Lower leg skin (tissue), 3 donors: ENCODE data around the gene POC1B.

Experiments
- POLR2A ChIP-seq, 2 donors: fragments of 450-650 bp; IDR thresholded peaks; one replicate each; pipeline ENCODE4 v1.6.1; 2016 to 2017; ENCODE audit warnings: antibody characterized with exemption in 2 of 2, mild to moderate bottlenecking in 1 of 2, moderate library complexity in 1 of 2
- TF ChIP-seq, protein P1 (sequence below), 3 donors: fragments of 450-650 bp; IDR thresholded peaks; one replicate each; pipeline ENCODE4 v1.5.1; 2016; ENCODE audit warnings: antibody characterized with exemption in 3 of 3, mild to moderate bottlenecking in 3 of 3, moderate library complexity in 2 of 3

DNA sequence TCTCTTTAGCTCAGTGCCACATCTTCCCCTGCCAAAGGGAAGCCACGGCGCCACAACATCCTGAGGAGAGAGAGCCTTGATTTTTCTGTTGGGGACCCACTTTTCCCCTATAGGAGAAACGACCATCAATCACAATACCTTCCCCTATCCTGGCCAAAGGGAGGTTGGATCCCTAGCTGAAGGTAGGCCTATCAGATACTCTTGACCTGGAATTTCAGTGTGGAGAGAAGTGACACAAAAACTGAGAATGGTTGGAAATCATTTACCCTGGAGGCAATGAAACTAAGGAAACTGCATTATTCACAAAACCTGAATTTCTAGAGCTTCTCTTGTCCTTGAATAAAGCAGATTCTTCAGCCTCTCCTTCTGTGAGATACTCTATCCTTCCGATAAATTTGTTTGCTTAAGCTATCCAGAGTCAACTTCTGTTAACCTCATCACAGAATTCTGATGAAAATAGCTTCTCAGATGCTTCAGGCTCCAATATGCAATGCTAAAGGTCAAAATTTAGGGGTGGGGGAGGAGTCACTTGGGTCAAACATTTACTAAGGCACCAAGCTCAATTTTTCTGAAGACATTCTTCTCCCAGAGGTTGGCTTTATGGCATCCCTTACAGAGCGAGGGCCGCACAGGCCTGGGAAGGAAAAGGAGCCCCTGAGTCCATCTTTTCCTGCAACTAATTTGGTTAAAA is 146.6 kb downstream of the POC1B start:
- TF ChIP-seq, protein P1, sequence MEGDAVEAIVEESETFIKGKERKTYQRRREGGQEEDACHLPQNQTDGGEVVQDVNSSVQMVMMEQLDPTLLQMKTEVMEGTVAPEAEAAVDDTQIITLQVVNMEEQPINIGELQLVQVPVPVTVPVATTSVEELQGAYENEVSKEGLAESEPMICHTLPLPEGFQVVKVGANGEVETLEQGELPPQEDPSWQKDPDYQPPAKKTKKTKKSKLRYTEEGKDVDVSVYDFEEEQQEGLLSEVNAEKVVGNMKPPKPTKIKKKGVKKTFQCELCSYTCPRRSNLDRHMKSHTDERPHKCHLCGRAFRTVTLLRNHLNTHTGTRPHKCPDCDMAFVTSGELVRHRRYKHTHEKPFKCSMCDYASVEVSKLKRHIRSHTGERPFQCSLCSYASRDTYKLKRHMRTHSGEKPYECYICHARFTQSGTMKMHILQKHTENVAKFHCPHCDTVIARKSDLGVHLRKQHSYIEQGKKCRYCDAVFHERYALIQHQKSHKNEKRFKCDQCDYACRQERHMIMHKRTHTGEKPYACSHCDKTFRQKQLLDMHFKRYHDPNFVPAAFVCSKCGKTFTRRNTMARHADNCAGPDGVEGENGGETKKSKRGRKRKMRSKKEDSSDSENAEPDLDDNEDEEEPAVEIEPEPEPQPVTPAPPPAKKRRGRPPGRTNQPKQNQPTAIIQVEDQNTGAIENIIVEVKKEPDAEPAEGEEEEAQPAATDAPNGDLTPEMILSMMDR (IDR thresholded peaks at IDR 0.05): no peak
- no peak for TF ChIP-seq POLR2A (IDR thresholded peaks at IDR 0.05)
